Prostate gland (tissue), 2 donors: ENCODE data around the gene TRAPPC3. TPM values are rescaled to one million over a fixed set of nuclear protein-coding genes. Genes with fewer than 3 reads are reported as not detected.

Source experiments
- DNase-seq: peaks from one replicate; pipeline ENCODE4 v3.0.0-alpha.2; 2019; ENCODE audit warnings: low spot score
- H3K27ac ChIP-seq, 2 donors: fragments of 200-600 bp; sonication (generic); 2 replicates each; pipeline ENCODE4 v1.5.1; 2017 to 2019
- H3K27me3 ChIP-seq: fragments of 200-600 bp; sonication (generic); replicated peaks from 2 replicates; pipeline ENCODE4 v1.5.1; 2019; ENCODE audit not compliant: insufficient read depth
- H3K36me3 ChIP-seq, 2 donors: fragments of 200-600 bp; sonication (generic); 1 replicate in 1 of 2; 2 replicates in 1 of 2; pipeline versions ENCODE4 v1.5.1 to v1.8.1; 2017 to 2019
- H3K4me1 ChIP-seq: fragments of 200-600 bp; sonication (generic); replicated peaks from 2 replicates; pipeline ENCODE4 v1.5.1; 2019
- H3K4me3 ChIP-seq, 2 donors: fragments of 200-600 bp; sonication (generic); 2 replicates each; pipeline ENCODE4 v1.5.1; 2017 to 2019
- H3K9me3 ChIP-seq: fragments of 200-600 bp; sonication (generic); 2 replicates; pipeline ENCODE4 v1.5.1; 2017
- POLR2A ChIP-seq: fragments of 450-650 bp; IDR thresholded peaks from one replicate; pipeline ENCODE4 v1.6.1; 2016; ENCODE audit warnings: antibody characterized with exemption, mild to moderate bottlenecking
- POLR2AphosphoS5 ChIP-seq: sonication (generic); formaldehyde crosslinking; IDR thresholded peaks from one replicate; pipeline ENCODE4 v1.6.1; 2017; ENCODE audit warnings: antibody characterized with exemption
- WGBS: methylation state at CpG from one replicate; pipeline ENCODE4 v1.1.5; 2018; 5-methylcytosine and 5-hydroxymethylcytosine counted together
- intact Hi-C: fragments of 100-400 bp; cut with DNase I; formaldehyde crosslinking; loops from one replicate; pipeline ENCODE4 v1.14.2; 2022
- total RNA-seq, 2 donors: library from RNA; depleted of rRNA; stranded (reverse); fragments of >200 nt; gene quantifications; one replicate each; pipeline ENCODE4 v1.1.0, GENCODE V29; 2016
- TF ChIP-seq, protein P1 (sequence below), 4 experiments: fragments of 200-600 bp in 2 of 4; fragments of 450-650 bp in 2 of 4; sonication (generic) in 2 of 4; IDR thresholded peaks; 1 replicate in 3 of 4; 2 replicates in 1 of 4; pipeline ENCODE4 v1.5.1; 2016 to 2019; ENCODE audit warnings: antibody characterized with exemption in 4 of 4, mild to moderate bottlenecking in 2 of 4, moderate library complexity in 2 of 4

Gene TRAPPC3
- total RNA-seq, 2 donors from 2014 or later = 90.0 to 92.5 TPM

GRCh38 chr1:36154765-36155407 lies 5.6 kb upstream of the TRAPPC3 start:
- peak overlapping the region; percentile 99 to 100 for H3K27ac ChIP-seq
- no peaks in the 10 kb centered on the region for H3K36me3 ChIP-seq
- no peaks in the 10 kb centered on the region for H3K27me3 ChIP-seq
- WGBS = 45% methylated on average over 6 of the region's 6 CpGs
- DNase-seq = no peak
- peaks cover 39% of the 10 kb centered on the region for H3K4me1 ChIP-seq
- no peak for TF ChIP-seq POLR2AphosphoS5
- TF ChIP-seq, protein P1, sequence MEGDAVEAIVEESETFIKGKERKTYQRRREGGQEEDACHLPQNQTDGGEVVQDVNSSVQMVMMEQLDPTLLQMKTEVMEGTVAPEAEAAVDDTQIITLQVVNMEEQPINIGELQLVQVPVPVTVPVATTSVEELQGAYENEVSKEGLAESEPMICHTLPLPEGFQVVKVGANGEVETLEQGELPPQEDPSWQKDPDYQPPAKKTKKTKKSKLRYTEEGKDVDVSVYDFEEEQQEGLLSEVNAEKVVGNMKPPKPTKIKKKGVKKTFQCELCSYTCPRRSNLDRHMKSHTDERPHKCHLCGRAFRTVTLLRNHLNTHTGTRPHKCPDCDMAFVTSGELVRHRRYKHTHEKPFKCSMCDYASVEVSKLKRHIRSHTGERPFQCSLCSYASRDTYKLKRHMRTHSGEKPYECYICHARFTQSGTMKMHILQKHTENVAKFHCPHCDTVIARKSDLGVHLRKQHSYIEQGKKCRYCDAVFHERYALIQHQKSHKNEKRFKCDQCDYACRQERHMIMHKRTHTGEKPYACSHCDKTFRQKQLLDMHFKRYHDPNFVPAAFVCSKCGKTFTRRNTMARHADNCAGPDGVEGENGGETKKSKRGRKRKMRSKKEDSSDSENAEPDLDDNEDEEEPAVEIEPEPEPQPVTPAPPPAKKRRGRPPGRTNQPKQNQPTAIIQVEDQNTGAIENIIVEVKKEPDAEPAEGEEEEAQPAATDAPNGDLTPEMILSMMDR (IDR thresholded peaks at IDR 0.05) = no peak
- TF ChIP-seq POLR2A = no peak
- peak overlapping the region; percentile 100 for H3K4me3 ChIP-seq
- intact Hi-C loops = loop anchor here (5.0 kb wide), 1 partner anchor 232 kb away; the partner anchor contains the start of gene STK40
- H3K9me3 ChIP-seq = no peaks in the 10 kb centered on the region

DNA sequence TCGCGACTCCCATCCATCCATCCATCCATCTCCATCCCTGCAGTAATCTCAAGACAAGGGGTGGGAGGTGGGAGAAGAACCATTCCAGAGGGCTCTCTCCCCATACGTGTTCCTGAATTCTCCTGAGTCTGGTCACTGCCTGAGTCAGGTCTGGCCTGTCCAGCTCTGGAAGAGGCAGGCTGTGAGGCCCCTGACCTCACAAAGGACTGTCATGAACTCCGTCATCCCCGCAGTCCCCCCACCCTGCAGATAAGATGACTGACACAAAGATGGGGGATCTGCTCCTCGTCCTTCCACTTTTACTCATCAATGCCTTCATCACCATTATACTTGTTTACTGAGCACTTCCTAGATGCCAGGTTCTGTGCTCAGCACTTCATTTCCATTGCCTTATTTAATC lies 5.0 kb upstream of the TRAPPC3 start:
- 93% methylated on average over 6 of the region's 6 CpGs for WGBS
- Histone ChIP-seq H3K36me3 (no peaks in the 10 kb centered on the region), H3K4me1 (peaks cover 33% of the 10 kb centered on the region), H3K27ac (peak overlapping the region in 1 of 2 donors; percentile 100), H3K27me3 (no peaks in the 10 kb centered on the region), H3K4me3 (no peak overlapping the region), H3K9me3 (no peaks in the 10 kb centered on the region)
- DNase-seq = no peak
- intact Hi-C loops = no loop called here
- TF ChIP-seq POLR2A = no peak
- no peak for TF ChIP-seq POLR2AphosphoS5
- TF ChIP-seq, protein P1 (IDR thresholded peaks at IDR 0.05) = no peak

DNA sequence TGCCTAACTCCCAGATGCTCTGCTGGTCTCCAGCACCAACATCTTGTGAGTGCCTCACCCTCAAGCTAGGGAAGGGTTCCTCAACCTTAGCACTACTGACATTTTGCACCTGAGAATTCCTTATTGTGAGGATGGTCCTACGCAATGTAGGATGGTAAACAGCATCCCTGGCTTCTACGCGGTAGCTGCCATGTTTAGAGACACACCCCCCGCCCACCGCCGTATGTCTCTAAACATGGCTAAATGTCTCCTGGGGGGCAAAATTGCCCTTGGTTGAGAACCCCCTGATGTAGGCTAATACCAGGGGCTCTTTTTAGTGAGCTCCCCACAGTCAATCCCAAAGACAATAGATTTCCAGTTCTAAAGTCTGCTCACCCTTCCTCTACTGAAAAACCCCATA lies 4.2 kb upstream of the TRAPPC3 start:
- H3K4me3 ChIP-seq = no peak overlapping the region
- H3K36me3 ChIP-seq = no peaks in the 10 kb centered on the region
- DNase-seq = no peak
- TF ChIP-seq, protein P1 (IDR thresholded peaks at IDR 0.05) = no peak
- TF ChIP-seq POLR2AphosphoS5 (no peak), POLR2A (no peak)
- WGBS = 97% methylated on average over 6 of the region's 6 CpGs
- H3K27ac ChIP-seq = no peak overlapping the region
- H3K9me3 ChIP-seq = no peaks in the 10 kb centered on the region
- H3K4me1 ChIP-seq = peaks cover 26% of the 10 kb centered on the region
- intact Hi-C loops = no loop called here
- no peaks in the 10 kb centered on the region for H3K27me3 ChIP-seq

- H3K36me3 ChIP-seq = no peaks in the 10 kb centered on the region
- TF ChIP-seq, protein P1 (IDR thresholded peaks at IDR 0.05) = no peak
- TF ChIP-seq POLR2AphosphoS5 (no peak), POLR2A (no peak)
- H3K9me3 ChIP-seq = no peaks in the 10 kb centered on the region
- whole genome bisulfite sequencing = 49% methylated on average over 3 of the region's 3 CpGs
- H3K4me3 ChIP-seq = no peak overlapping the region
- H3K4me1 ChIP-seq = peaks cover 26% of the 10 kb centered on the region
- no peaks in the 10 kb centered on the region for H3K27me3 ChIP-seq
- intact Hi-C loops = loop anchor here (2.0 kb wide), 1 partner anchor 133 kb away; no protein-coding TSS in a partner anchor
- no peak for DNase-seq
- H3K27ac ChIP-seq = peak overlapping the region; percentile 93 to 98
Measured at GRCh38 chr1:36151845-36152203, 2.5 kb upstream of the TRAPPC3 start.
